Activated CD8-positive, alpha-beta memory T cell treated with anti-CD3 and anti-CD28 coated beads, Interleukin-2, amount 50 U/mL, for 1 hour (primary cell): ENCODE data around the gene ZFYVE28.

Experiments
- DNase-seq: peaks from one replicate; pipeline ENCODE4 v3.0.0-alpha.2; 2020; ENCODE audit errors: extremely low read depth

ZFYVE28 gene

GRCh38 chr4:2304321-2304876 is 114.0 kb downstream of the ZFYVE28 start:
- no peak for DNase-seq

GRCh38 chr4:2303686-2304320 is 114.6 kb downstream of the ZFYVE28 start:
- no peak for DNase-seq

- DNase-seq: no peak
Observed at GRCh38 chr4:2303121-2303685, 115.2 kb downstream of the ZFYVE28 start.

GRCh38 chr4:2302387-2303119 is 115.9 kb downstream of the ZFYVE28 start:
- DNase-seq: no peak

DNA sequence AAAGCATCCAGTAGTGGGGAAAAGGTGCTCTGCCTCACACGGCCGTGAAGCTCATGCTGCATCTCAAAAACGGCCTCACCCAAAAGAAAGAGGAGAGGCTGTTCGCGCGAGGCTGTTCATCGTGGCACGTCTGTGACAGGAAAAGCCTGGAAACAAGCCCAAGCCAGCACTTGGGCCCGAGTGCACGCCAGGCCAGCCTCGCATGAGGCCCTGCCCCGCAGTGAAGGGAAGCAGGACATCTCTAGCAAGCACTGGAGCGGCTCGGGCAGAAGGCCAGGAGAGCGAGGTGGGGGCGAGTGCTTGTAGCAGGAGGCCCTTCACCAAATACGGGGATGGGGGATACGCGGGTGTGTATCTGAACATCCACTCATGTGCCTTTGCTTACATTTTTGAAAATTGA is 116.6 kb downstream of the ZFYVE28 start:
- DNase-seq: no peak

GRCh38 chr4:2301225-2301642 is 117.2 kb downstream of the ZFYVE28 start:
- no peak for DNase-seq

- no peak for DNase-seq
Observed at GRCh38 chr4:2300431-2301224, 117.8 kb downstream of the ZFYVE28 start.

DNA sequence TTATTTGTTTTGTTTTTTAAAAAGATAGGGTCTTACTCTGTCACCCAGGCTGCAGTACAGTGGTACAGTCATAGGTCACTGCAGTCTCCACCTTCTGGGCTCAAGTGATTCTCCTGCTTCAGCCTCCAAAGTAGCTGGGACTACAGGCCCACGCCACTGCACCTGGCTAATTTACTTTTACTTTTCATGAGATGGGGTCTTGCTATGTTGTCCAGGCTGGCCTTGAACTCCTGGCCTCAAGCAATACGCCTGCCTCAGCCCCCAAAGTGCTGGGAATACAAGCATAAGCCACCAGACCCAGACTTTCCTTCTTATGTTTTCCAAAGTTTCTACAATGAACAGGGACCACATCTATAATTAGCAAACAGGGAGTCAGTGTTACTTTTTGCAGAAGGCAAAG is 118.7 kb downstream of the ZFYVE28 start:
- no peak for DNase-seq

DNA sequence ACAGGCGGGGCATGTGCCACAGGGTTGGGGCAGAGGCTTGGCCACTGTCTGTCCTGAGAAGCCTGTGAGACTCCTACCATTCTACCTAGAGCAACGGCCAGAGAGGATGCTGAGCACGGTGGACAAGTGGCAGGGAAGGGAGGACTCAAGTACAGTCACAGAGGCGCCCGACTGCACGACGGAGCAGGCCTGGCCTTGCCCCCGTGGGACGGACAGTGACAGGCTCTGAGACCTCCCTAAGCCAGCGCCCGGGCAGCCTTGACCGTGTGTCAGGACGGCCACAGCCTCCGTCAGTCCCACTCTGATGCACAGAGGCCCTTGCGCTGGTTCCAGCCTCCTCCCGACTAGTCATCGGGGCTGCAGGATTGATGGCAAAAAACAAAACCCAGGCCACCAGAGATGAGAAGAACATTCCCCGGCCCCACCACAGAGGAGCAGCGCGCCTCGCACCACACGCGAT is 119.9 kb downstream of the ZFYVE28 start:
- DNase-seq: no peak

- DNase-seq: no peak
Observed at GRCh38 chr4:2297606-2298531, 120.6 kb downstream of the ZFYVE28 start.

DNA sequence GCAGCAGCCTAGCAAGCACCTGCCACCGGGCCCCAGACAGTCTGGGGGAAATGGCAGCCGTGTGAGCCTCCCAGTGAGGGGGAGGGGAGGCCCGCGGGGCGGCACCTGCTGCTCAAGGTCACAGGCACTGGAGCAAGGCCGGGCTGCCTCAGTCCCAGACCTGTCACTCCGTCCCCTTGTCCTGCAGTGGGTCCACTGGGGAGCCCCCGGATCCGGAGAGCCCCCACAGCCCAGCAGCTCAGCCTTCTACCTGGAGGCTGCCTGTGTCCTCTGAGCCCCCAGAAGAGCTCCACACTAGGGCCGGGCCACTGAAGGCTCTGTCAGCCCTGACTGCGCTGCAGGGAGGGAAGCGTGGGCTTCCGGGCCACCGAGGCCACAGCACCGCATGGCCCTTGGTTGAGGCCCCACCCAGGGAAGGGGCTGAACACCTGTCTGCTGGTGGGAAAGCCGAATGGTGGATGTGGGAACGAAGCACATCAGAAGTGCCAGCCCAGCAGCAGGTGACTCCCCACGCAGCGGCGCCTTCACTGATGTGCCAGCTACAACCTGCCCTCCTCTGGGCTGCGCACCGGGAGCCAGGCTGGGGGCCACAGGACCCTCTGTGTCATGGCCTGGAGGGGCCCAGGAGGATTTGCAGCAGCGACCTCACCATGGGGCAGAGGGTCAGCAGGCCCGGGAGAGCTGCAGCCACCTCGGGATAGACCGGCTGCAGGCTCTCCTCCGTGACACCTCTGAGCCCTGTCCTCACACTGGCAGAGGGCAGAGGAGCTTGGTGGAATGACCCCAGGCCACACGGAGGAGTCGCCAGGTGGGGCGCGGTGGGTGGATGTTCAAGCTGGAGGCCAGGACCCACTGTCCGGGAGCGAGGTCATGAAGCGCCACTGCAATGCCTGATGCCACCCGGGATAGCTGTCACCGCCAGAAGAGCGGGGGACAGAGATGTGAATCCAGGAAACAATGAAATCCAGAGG is 121.5 kb downstream of the ZFYVE28 start:
- DNase-seq: no peak

GRCh38 chr4:2295900-2296442 is 122.5 kb downstream of the ZFYVE28 start:
- DNase-seq: no peak

- no peak for DNase-seq
Observed at GRCh38 chr4:2295500-2295899, 122.9 kb downstream of the ZFYVE28 start.

- DNase-seq: no peak
Observed at GRCh38 chr4:2292646-2293108, 125.8 kb downstream of the ZFYVE28 start.

- DNase-seq: no peak
Observed at GRCh38 chr4:2291705-2292645, 126.5 kb downstream of the ZFYVE28 start.

DNA sequence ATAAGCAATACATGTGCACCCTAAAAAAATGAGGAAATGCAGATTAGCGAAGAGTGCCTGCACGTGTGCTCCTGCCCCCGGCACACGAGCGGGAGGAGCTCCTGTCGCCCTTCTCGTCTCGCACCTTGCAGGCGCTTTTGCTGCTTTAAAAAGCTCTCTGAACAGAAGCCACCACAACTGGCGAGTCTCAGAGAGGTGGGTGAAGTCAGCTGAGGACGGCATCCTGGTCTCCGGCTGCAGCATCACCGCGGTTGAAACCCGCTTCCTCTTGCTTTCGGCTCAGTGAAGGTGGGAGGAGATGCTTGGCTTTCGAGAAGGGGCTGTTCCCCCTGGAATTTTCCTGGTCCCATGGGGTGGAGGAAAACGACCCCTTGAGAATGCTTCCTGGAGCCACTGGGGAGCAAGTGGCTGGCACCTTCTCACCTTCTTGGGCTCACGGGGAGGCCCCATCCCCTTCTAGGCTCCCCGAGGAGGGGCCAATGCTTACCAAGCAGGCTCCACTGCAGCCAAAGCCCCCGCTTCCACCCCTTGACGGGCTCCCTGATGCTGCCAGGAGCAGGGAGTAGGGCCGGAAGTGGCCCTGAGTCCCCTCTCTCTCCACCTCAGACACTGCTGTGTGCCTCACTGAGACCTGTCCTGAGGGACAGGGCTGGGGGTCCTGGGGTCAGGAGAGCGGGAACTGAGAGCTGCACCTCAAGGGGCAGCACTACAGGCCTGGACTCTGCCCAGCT is 127.3 kb downstream of the ZFYVE28 start:
- DNase-seq: peak; percentile 85

GRCh38 chr4:2290488-2290887 is 128.0 kb downstream of the ZFYVE28 start:
- no peak for DNase-seq
